Activated CD4-positive, alpha-beta T cell treated with anti-CD3 and anti-CD28 coated beads, Interleukin-2, amount 10 ng/mL, durations not matched to agents 7 days and 5 days (primary cell): ENCODE data around the gene NAT16. TPM values are rescaled to one million over a fixed set of nuclear protein-coding genes. Genes with fewer than 3 reads are reported as not detected.
A peak's percentile ranks its signal among the peaks of the same experiment; 100 is the strongest.
"Not testable (repeated sequence)": the region's sequence is repeated elsewhere in the genome, so short reads cannot be mapped to it uniquely, and the experiment has no call there.

Experiments
- CTCF ChIA-PET: fragments of 350-600 bp; sonication (Branson Sonifier 250); formaldehyde crosslinking; loops from one replicate; lab custom pipeline; 2021; ENCODE audit warnings: antibody characterized with exemption; lab: Charles Lee
- POLR2A ChIA-PET: fragments of 350-600 bp; sonication (Branson Sonifier 250); formaldehyde crosslinking; loops from one replicate; lab custom pipeline; 2021; ENCODE audit warnings: antibody characterized with exemption; lab: Charles Lee
- DNase-seq: peaks from one replicate; pipeline ENCODE4 v3.0.0-alpha.2; 2020
- H3K27ac Mint-ChIP-seq: one replicate; pipeline ENCODE4 v1.8.0; 2021; ENCODE audit warnings: mild to moderate bottlenecking, moderate library complexity, mixed read lengths
- H3K27me3 Mint-ChIP-seq: one replicate; pipeline ENCODE4 v1.8.0; 2021; ENCODE audit warnings: mixed read lengths
- H3K36me3 Mint-ChIP-seq: one replicate; pipeline ENCODE4 v1.8.0; 2021; ENCODE audit warnings: low read depth, mixed read lengths
- H3K4me1 Mint-ChIP-seq: one replicate; pipeline ENCODE4 v1.8.0; 2021; ENCODE audit warnings: mixed read lengths
- H3K4me3 Mint-ChIP-seq: one replicate; pipeline ENCODE4 v1.8.0; 2021; ENCODE audit warnings: mild to moderate bottlenecking, moderate library complexity, mixed read lengths
- H3K9me3 Mint-ChIP-seq: one replicate; pipeline ENCODE4 v1.8.0; 2021; ENCODE audit warnings: mixed read lengths
- total RNA-seq, 2 experiments: library from RNA; stranded (reverse); gene quantifications; one replicate each; pipeline ENCODE4 v1.2.3, GENCODE V29; 2021

Gene NAT16
- total RNA-seq, 2 experiments from 2014 or later: not detected

GRCh38 chr7:101200504-101200861, 20.4 kb upstream of the NAT16 start:
- Mint-ChIP-seq H3K27ac (no peak overlapping the region), H3K36me3 (no peaks in the 10 kb centered on the region), H3K9me3 (no peaks in the 10 kb centered on the region), H3K4me3 (no peak overlapping the region), H3K4me1 (peaks cover 11% of the 10 kb centered on the region), H3K27me3 (peaks cover 34% of the 10 kb centered on the region)
- ChIA-PET POLR2A (no interaction called here), CTCF (interaction anchor here (1.0 to 1.5 kb wide), 4 partner anchors 8 to 57 kb away, joined by 3 to 7 read pairs (median 4); partner anchors contain the start of gene FIS1)
- DNase-seq: no peak

- H3K27ac Mint-ChIP-seq, H3K4me3 Mint-ChIP-seq, H3K9me3 Mint-ChIP-seq, DNase-seq, POLR2A ChIA-PET, H3K36me3 Mint-ChIP-seq: not testable (repeated sequence)
- CTCF ChIA-PET: interaction anchor here (0.7 to 1.5 kb wide), 5 partner anchors 7 to 838 kb away, joined by 3 to 7 read pairs (median 4); partner anchors contain the start of gene FIS1
- H3K4me1 Mint-ChIP-seq: peaks cover 11% of the 10 kb centered on the region
- peaks cover 37% of the 10 kb centered on the region for H3K27me3 Mint-ChIP-seq
Observed at GRCh38 chr7:101199522-101199921, 19.4 kb upstream of the NAT16 start.

- Mint-ChIP-seq H3K4me3 (no peak overlapping the region), H3K27ac (no peak overlapping the region), H3K9me3 (no peaks in the 10 kb centered on the region), H3K4me1 (peaks cover 8% of the 10 kb centered on the region), H3K36me3 (no peaks in the 10 kb centered on the region), H3K27me3 (peaks cover 37% of the 10 kb centered on the region)
- CTCF ChIA-PET: no interaction called here
- POLR2A ChIA-PET: interaction anchor here (0.6 kb wide), 1 partner anchor 329 kb away, joined by 5 read pairs; no protein-coding TSS in a partner anchor
- no peak for DNase-seq
Observed at GRCh38 chr7:101198476-101198875, 18.4 kb upstream of the NAT16 start.

- ChIA-PET POLR2A (no interaction called here), CTCF (no interaction called here)
- Mint-ChIP-seq H3K27me3 (peaks cover 34% of the 10 kb centered on the region), H3K36me3 (no peaks in the 10 kb centered on the region), H3K9me3 (no peaks in the 10 kb centered on the region), H3K4me3 (no peak overlapping the region), H3K4me1 (peaks cover 8% of the 10 kb centered on the region), H3K27ac (no peak overlapping the region)
- no peak for DNase-seq
Observed at GRCh38 chr7:101197991-101198390, 17.9 kb upstream of the NAT16 start.

GRCh38 chr7:101195884-101196283, 15.8 kb upstream of the NAT16 start:
- Mint-ChIP-seq H3K9me3 (no peaks in the 10 kb centered on the region), H3K4me1 (peaks cover 5% of the 10 kb centered on the region), H3K36me3 (no peaks in the 10 kb centered on the region), H3K27me3 (peaks cover 17% of the 10 kb centered on the region), H3K27ac (no peak overlapping the region), H3K4me3 (no peak overlapping the region)
- CTCF ChIA-PET: interaction anchor here (0.9 to 2.4 kb wide), 3 partner anchors 12 to 55 kb away, joined by 3 to 6 read pairs (median 3); no protein-coding TSS in a partner anchor
- POLR2A ChIA-PET: no interaction called here
- DNase-seq: no peak

GRCh38 chr7:101189109-101189508, 9.0 kb upstream of the NAT16 start:
- ChIA-PET POLR2A (no interaction called here), CTCF (no interaction called here)
- Mint-ChIP-seq H3K27ac (no peak overlapping the region), H3K9me3 (no peaks in the 10 kb centered on the region), H3K4me1 (peaks cover 2% of the 10 kb centered on the region), H3K36me3 (no peaks in the 10 kb centered on the region), H3K4me3 (no peak overlapping the region), H3K27me3 (peaks cover 13% of the 10 kb centered on the region)
- no peak for DNase-seq

- Mint-ChIP-seq H3K4me3 (no peak overlapping the region), H3K27ac (no peak overlapping the region), H3K36me3 (no peaks in the 10 kb centered on the region), H3K27me3 (peaks cover 18% of the 10 kb centered on the region), H3K9me3 (no peaks in the 10 kb centered on the region), H3K4me1 (peaks cover 5% of the 10 kb centered on the region)
- ChIA-PET POLR2A (no interaction called here), CTCF (interaction anchor here (0.5 to 0.6 kb wide), 2 partner anchors 17 to 63 kb away, joined by 3 read pairs; no protein-coding TSS in a partner anchor)
- DNase-seq: no peak
Observed at GRCh38 chr7:101186844-101187428, 6.8 kb upstream of the NAT16 start.

GRCh38 chr7:101186194-101186593, 6.1 kb upstream of the NAT16 start:
- H3K4me3 Mint-ChIP-seq: no peak overlapping the region
- ChIA-PET CTCF (no interaction called here), POLR2A (no interaction called here)
- H3K27ac Mint-ChIP-seq: no peak overlapping the region
- no peaks in the 10 kb centered on the region for H3K36me3 Mint-ChIP-seq
- DNase-seq: no peak
- H3K27me3 Mint-ChIP-seq: peaks cover 19% of the 10 kb centered on the region
- H3K4me1 Mint-ChIP-seq: peaks cover 5% of the 10 kb centered on the region
- no peaks in the 10 kb centered on the region for H3K9me3 Mint-ChIP-seq

GRCh38 chr7:101185258-101185839, 5.3 kb upstream of the NAT16 start:
- Mint-ChIP-seq H3K27ac (no peak overlapping the region), H3K36me3 (no peaks in the 10 kb centered on the region), H3K4me3 (no peak overlapping the region), H3K9me3 (no peaks in the 10 kb centered on the region), H3K4me1 (peaks cover 5% of the 10 kb centered on the region), H3K27me3 (peaks cover 26% of the 10 kb centered on the region)
- POLR2A ChIA-PET: no interaction called here
- no peak for DNase-seq
- CTCF ChIA-PET: interaction anchor here (0.8 to 1.8 kb wide), 2 partner anchors 10 to 46 kb away, joined by 3 to 6 read pairs; no protein-coding TSS in a partner anchor

- CTCF ChIA-PET: no interaction called here
- Mint-ChIP-seq H3K27me3 (peaks cover 67% of the 10 kb centered on the region), H3K27ac (no peak overlapping the region), H3K4me1 (peaks cover 9% of the 10 kb centered on the region), H3K4me3 (no peak overlapping the region), H3K9me3 (no peaks in the 10 kb centered on the region), H3K36me3 (no peaks in the 10 kb centered on the region)
- POLR2A ChIA-PET: no interaction called here
- DNase-seq: no peak
Observed at GRCh38 chr7:101179713-101180112, 380 bp downstream of the NAT16 start.

- no peak for DNase-seq
- Mint-ChIP-seq H3K36me3 (no peaks in the 10 kb centered on the region), H3K27me3 (peaks cover 70% of the 10 kb centered on the region), H3K27ac (peak overlapping the region; percentile 50), H3K4me3 (no peak overlapping the region), H3K9me3 (no peaks in the 10 kb centered on the region), H3K4me1 (peaks cover 13% of the 10 kb centered on the region)
- ChIA-PET CTCF (interaction anchor here (0.6 kb wide), 1 partner anchor 44 kb away, joined by 3 read pairs; no protein-coding TSS in a partner anchor), POLR2A (no interaction called here)
Observed at GRCh38 chr7:101179117-101179516, 976 bp downstream of the NAT16 start.

GRCh38 chr7:101177644-101178043, 2.4 kb downstream of the NAT16 start:
- H3K36me3 Mint-ChIP-seq: no peaks in the 10 kb centered on the region
- H3K9me3 Mint-ChIP-seq: no peaks in the 10 kb centered on the region
- no peak overlapping the region for H3K4me3 Mint-ChIP-seq
- H3K27me3 Mint-ChIP-seq: peaks cover 81% of the 10 kb centered on the region
- no peak overlapping the region for H3K27ac Mint-ChIP-seq
- DNase-seq: no peak
- H3K4me1 Mint-ChIP-seq: peaks cover 20% of the 10 kb centered on the region
- CTCF ChIA-PET: interaction anchor here (0.9 to 3.1 kb wide), 2 partner anchors 20 to 34 kb away, joined by 4 to 10 read pairs; no protein-coding TSS in a partner anchor
- POLR2A ChIA-PET: no interaction called here

GRCh38 chr7:101175664-101176063, 4.4 kb downstream of the NAT16 start:
- Mint-ChIP-seq H3K27me3 (peaks cover 83% of the 10 kb centered on the region), H3K9me3 (no peaks in the 10 kb centered on the region), H3K27ac (no peak overlapping the region), H3K36me3 (no peaks in the 10 kb centered on the region), H3K4me3 (no peak overlapping the region), H3K4me1 (peaks cover 29% of the 10 kb centered on the region)
- CTCF ChIA-PET: interaction anchor here (3.1 to 3.6 kb wide), 2 partner anchors 10 to 32 kb away, joined by 10 to 13 read pairs; partner anchors contain the start of gene VGF
- no peak for DNase-seq
- POLR2A ChIA-PET: no interaction called here
